ENCODE data around the gene SLC9A3.

Gene SLC9A3

GRCh38 chr5:458547-459353 lies 65.5 kb downstream of the SLC9A3 start:
- no peak for DNase-seq (ENCODE audit: low spot score)

- DNase-seq (ENCODE audit: low spot score) = no peak
These were observed 66.9 kb downstream of the SLC9A3 start for GRCh38 chr5:457195-457961.

DNA sequence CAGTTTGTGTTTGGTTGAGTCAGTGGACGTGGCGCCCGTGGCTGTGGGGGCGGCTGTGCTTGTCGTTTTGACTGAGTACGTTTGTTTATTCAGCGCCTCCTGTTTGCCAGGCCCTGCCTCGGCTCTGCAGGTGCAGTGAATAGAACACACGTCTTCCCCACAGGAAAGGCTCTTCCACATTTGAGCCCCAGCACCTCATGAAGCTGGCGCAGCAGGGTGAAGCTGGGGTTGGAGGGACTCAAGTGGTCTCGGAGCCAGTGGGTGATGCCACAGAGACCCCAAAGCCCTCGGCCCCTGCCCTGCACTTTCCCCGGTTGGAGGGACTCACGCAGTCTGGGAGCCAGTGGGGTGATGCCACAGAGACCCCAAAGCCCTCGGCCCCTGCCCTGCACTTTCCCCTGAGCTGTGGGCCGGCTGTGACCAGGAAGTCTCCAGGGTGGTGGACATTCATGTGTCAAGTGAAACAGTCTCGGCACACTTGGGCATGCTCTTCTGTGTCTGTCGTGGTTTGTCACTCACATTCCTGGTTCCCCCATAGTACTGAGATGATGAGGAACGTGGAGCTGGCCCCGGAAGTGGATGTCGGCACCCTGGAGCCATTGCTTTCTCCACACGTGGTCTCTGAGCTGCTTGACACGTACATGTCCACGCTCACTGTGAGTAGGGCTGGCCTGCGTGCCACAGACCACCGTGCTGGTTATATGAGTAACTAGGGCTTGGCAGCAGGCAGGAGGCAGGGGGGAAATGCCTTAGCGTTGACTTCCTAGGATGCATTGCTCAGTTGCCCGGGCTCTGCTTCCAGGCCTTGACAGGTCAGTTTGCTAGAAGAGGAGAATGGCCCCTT lies 67.7 kb downstream of the SLC9A3 start:
- DNase-seq (ENCODE audit: low spot score) = no peak

DNA sequence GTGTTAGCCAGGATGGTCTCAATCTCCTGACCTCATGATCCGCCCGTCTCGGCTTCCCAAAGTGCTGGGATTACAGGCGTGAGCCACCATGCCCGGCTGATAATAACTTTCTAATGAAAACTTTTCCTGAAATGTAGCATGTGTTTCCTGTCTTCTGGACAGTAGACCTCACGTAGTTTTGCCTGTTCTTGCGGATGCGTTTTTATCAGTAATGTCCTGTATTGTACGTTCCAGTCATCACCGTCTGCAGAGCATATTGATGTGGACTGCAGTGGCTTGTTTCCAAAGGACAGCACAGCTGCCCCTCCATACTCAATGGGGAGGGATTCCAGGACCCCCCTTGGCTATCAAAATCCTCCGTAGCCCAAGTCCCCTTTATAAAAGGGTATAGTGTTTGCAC lies 68.4 kb downstream of the SLC9A3 start:
- DNase-seq (ENCODE audit: low spot score) = no peak

- no peak for DNase-seq (ENCODE audit: low spot score)
These were observed 69.3 kb downstream of the SLC9A3 start for GRCh38 chr5:454936-455335.

- no peak for DNase-seq (ENCODE audit: low spot score)
These were observed 70.3 kb downstream of the SLC9A3 start for GRCh38 chr5:453725-454481.

- DNase-seq (ENCODE audit: low spot score) = no peak
These were observed 71.1 kb downstream of the SLC9A3 start for GRCh38 chr5:452978-453710.

DNA sequence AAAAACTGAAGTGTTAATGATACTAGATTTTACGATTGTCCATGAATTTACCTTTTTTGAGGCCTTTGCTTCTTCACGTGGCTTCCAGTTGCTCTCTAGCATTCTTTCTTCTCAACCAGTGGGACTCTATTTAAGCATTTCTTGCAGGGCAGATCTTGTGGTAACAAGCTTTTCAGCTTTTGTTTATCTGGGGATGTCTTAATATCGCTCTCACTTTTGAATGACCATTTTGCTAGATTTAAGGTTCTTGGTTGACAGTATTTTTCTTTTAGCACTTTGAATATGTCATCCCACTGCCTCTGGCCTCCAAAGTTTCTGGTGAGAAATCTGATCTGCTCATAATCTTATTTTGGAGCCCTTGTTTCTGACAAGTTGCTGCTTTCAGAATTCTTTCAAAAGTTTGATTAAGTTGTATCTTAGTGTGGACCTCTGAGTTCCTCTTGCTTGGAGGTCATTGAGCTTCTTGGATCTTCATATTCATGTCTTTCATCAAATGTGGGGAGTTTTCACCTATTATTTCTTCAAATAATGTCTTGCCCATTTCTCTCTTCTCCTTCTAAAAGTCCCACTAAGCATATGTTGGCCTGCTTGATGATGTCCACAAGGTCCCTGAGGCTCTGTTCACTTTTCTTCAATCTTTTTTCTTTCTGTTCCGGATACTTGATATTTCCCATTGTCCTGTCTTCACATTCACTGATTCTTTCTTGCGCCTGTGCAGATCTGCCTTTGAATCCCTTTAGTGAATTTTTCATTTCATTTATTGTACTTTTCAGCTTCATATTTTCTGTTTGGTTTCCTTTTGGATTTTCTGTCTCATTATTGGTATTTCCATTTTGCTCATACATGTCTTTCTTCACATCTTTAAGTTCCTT lies 72.4 kb downstream of the SLC9A3 start:
- DNase-seq (ENCODE audit: low spot score) = no peak

DNA sequence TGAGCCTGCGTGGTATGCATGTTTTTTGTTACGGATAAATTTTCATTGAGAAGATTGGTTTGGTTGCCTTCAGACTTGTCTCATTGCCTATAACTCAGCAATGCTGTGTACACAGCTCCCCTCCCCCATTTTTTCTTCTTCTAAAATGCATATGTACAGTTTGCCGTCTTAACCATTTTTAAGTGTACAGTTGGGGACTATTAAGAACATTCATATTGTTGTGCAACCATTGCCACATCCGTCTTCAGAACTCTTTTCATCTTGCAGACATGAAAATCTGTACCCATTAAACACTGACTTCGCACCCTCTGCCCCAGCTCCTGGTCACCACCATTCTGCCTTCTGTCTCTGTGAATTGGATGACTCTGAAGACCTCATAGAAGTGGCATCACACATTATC lies 75.1 kb downstream of the SLC9A3 start:
- no peak for DNase-seq (ENCODE audit: low spot score)

DNA sequence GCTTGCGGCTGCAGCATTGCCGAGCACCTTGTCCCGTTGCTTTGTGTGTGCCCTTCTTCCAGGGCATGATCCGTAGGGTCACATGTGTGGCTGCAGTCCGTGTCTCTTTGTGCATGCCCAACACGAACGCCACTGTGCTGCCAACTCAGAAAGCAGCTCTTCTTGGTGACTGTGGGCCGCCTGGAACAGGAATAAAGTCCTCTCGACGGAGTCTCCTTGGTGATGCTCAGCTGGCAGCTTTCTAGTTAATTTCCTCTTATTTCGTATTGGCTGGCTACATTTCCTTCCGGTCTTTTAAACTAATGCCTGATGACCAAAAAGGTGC lies 75.5 kb downstream of the SLC9A3 start:
- no peak for DNase-seq (ENCODE audit: low spot score)

- no peak for DNase-seq (ENCODE audit: low spot score)
These were observed 76.0 kb downstream of the SLC9A3 start for GRCh38 chr5:448061-448765.

DNA sequence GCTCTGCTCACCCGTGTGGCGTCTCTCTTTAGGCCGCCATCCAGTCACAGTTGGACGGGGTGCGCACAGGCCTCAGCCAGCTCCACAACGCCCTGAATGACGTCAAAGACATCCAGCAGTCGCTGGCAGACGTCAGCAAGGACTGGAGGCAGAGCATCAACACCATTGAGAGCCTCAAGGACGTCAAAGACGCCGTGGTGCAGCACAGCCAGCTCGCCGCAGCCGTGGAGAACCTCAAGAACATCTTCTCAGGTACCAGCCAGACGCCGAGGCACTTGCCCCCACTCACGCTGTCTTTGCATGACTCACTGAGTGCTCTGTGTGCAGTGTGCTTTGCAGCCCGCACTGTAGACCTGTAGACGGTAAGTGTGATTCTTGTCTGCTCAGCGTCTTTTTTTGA lies 76.7 kb downstream of the SLC9A3 start:
- DNase-seq (ENCODE audit: low spot score) = no peak

GRCh38 chr5:446883-447263 lies 77.4 kb downstream of the SLC9A3 start:
- peak; percentile 69 for DNase-seq (ENCODE audit: low spot score)

GRCh38 chr5:446066-446882 lies 78.0 kb downstream of the SLC9A3 start:
- no peak for DNase-seq (ENCODE audit: low spot score)

- no peak for DNase-seq (ENCODE audit: low spot score)
These were observed 78.7 kb downstream of the SLC9A3 start for GRCh38 chr5:445591-445990.

- DNase-seq (ENCODE audit: low spot score) = no peak
These were observed 80.0 kb downstream of the SLC9A3 start for GRCh38 chr5:444226-444625.

- no peak for DNase-seq (ENCODE audit: low spot score)
These were observed 80.8 kb downstream of the SLC9A3 start for GRCh38 chr5:443239-444151.
